IMR-90 (cell line): ENCODE results near the gene ULK2. TPM values are rescaled to one million over a fixed set of nuclear protein-coding genes. Genes with fewer than 3 reads are reported as not detected.

Experiments used
- ATAC-seq: fragments of 200-7000 bp; cut with Tn5 transposase; 2 replicates; pipeline ENCODE4 v1.9.1; 2020; ENCODE audit warnings: low read depth, mild to moderate bottlenecking, moderate library complexity
- BruUV-seq: library from RNA; stranded (reverse); fragments of 400-500 nt; replicated peaks from 2 replicates; lab custom pipeline; 2021; lab: Mats Ljungman, UMichigan
- CTCF ChIA-PET: fragments of 300-600 bp; formaldehyde crosslinking; extraction: SDS; loops from one replicate; lab custom pipeline; 2021; ENCODE audit warnings: antibody characterized with exemption; lab: Yijun Ruan, JAX
- POLR2A ChIA-PET: fragments of 300-600 bp; sonication (Branson Sonifier 250); formaldehyde crosslinking; loops from one replicate; lab custom pipeline; 2022; ENCODE audit warnings: antibody characterized with exemption; ENCODE audit not compliant: unreplicated experiment; lab: Charles Lee
- DNase-seq: peaks from one replicate; pipeline ENCODE4 v3.0.0; 2013
- H2AFZ ChIP-seq: replicated peaks from 2 replicates; pipeline ENCODE3; 2013; ENCODE audit warnings: low read length, mild to moderate bottlenecking; ENCODE audit not compliant: poor library complexity
- H2AK5ac ChIP-seq: 2 replicates; pipeline ENCODE4 v1.6.1; 2013; ENCODE audit warnings: low read depth, low read length, inconsistent platforms
- H2AK9ac ChIP-seq: replicated peaks from 2 replicates; pipeline ENCODE3; 2013; ENCODE audit warnings: mild to moderate bottlenecking, low read depth, low read length, moderate library complexity; ENCODE audit not compliant: poor library complexity
- H2BK120ac ChIP-seq: 2 replicates; pipeline ENCODE4 v1.6.1; 2013; ENCODE audit warnings: low read depth, low read length, inconsistent platforms
- H2BK15ac ChIP-seq: 3 replicates; pipeline ENCODE4 v1.6.1; 2013; ENCODE audit warnings: low read depth, low read length, inconsistent platforms
- H2BK20ac ChIP-seq: 2 replicates; pipeline ENCODE4 v1.6.1; 2013; ENCODE audit warnings: low read depth, mild to moderate bottlenecking, inconsistent platforms, low read length, moderate library complexity
- H2BK5ac ChIP-seq: 2 replicates; pipeline ENCODE4 v1.6.1; 2013; ENCODE audit warnings: mild to moderate bottlenecking, low read depth, low read length, inconsistent platforms; ENCODE audit not compliant: poor library complexity, severe bottlenecking
- H3K14ac ChIP-seq: replicated peaks from 2 replicates; pipeline ENCODE4 v1.6.1; 2013; ENCODE audit warnings: low read depth, low read length, inconsistent platforms
- H3K18ac ChIP-seq: 2 replicates; pipeline ENCODE4 v1.6.1; 2013; ENCODE audit warnings: low read depth, low read length, control low read depth
- H3K23ac ChIP-seq: 2 replicates; pipeline ENCODE4 v1.6.1; 2013; ENCODE audit warnings: low read depth, low read length, inconsistent platforms
- H3K27ac ChIP-seq: 2 replicates; pipeline ENCODE4 v1.5.1; 2013; ENCODE audit warnings: mild to moderate bottlenecking, control low read depth, low read length; ENCODE audit not compliant: insufficient read depth
- H3K27me3 ChIP-seq: 2 replicates; pipeline ENCODE4 v1.6.1; 2013; ENCODE audit warnings: low read length; ENCODE audit not compliant: control insufficient read depth, insufficient read depth
- H3K36me3 ChIP-seq: 2 replicates; pipeline ENCODE4 v1.6.1; 2013; ENCODE audit warnings: low read length, mixed read lengths; ENCODE audit not compliant: control insufficient read depth, insufficient read depth
- H3K4ac ChIP-seq: 2 replicates; pipeline ENCODE4 v1.6.1; 2013; ENCODE audit warnings: low read depth, low read length, inconsistent platforms
- H3K4me1 ChIP-seq: 2 replicates; pipeline ENCODE4 v1.6.1; 2013; ENCODE audit warnings: low read length, mixed read lengths; ENCODE audit not compliant: control insufficient read depth, insufficient read depth
- H3K4me2 ChIP-seq: 2 replicates; pipeline ENCODE4 v1.6.1; 2013; ENCODE audit warnings: low read depth, mild to moderate bottlenecking, control low read depth, low read length, moderate library complexity
- H3K4me3 ChIP-seq: 2 replicates; pipeline ENCODE4 v1.5.1; 2013; ENCODE audit warnings: low read depth, mild to moderate bottlenecking, control low read depth, low read length, moderate library complexity; ENCODE audit not compliant: insufficient read depth
- H3K56ac ChIP-seq: 2 replicates; pipeline ENCODE4 v1.6.1; 2013; ENCODE audit warnings: low read length, inconsistent platforms; ENCODE audit not compliant: insufficient read depth; ENCODE audit errors: extremely low read depth
- H3K79me1 ChIP-seq, 2 experiments: 2 replicates each; pipeline ENCODE4 v1.6.1; 2013; ENCODE audit warnings: low read length in 2 of 2, inconsistent platforms in 1 of 2, low read depth in 1 of 2
- H3K9ac ChIP-seq: 2 replicates; pipeline ENCODE4 v1.6.1; 2013; ENCODE audit warnings: low read depth, low read length, control low read depth
- H3K9me1 ChIP-seq: 2 replicates; pipeline ENCODE4 v1.6.1; 2013; ENCODE audit warnings: low read length, inconsistent platforms; ENCODE audit not compliant: insufficient read depth
- H3K9me3 ChIP-seq: 2 replicates; pipeline ENCODE4 v1.6.1; 2013; ENCODE audit warnings: low read length; ENCODE audit not compliant: control insufficient read depth, insufficient read depth
- H4K20me1 ChIP-seq: 2 replicates; pipeline ENCODE4 v1.6.1; 2013; ENCODE audit warnings: low read length, inconsistent platforms; ENCODE audit not compliant: insufficient read depth
- H4K5ac ChIP-seq: 2 replicates; pipeline ENCODE4 v1.6.1; 2013; ENCODE audit warnings: mild to moderate bottlenecking, low read depth, low read length, control low read depth
- H4K8ac ChIP-seq, 2 experiments: 2 replicates each; pipeline ENCODE4 v1.6.1; 2013; ENCODE audit warnings: low read depth in 2 of 2, low read length in 2 of 2, control low read depth in 1 of 2, inconsistent platforms in 1 of 2
- H4K91ac ChIP-seq: 2 replicates; pipeline ENCODE4 v1.6.1; 2013; ENCODE audit warnings: low read depth, low read length, inconsistent platforms; ENCODE audit not compliant: insufficient read depth
- NFE2L2 ChIP-seq: fragments of 150-350 bp; IDR thresholded peaks from 2 replicates; pipeline ENCODE4 v1.6.1; 2016; ENCODE audit warnings: low read depth, mild to moderate bottlenecking, low read length
- RAD21 ChIP-seq: IDR thresholded peaks from 2 replicates; pipeline ENCODE4 v1.6.1; 2012; ENCODE audit warnings: low read length, improper control_type of control experiment
- WGBS, 2 experiments: methylation state at CpG; one replicate each; pipeline versions ENCODE4 v1.1.5 to v1.1.7; 2013; ENCODE audit warnings: missing lambda C conversion rate in 2 of 2; ENCODE audit not compliant: insufficient read length in 1 of 2; ENCODE audit errors: extremely low coverage in 2 of 2; 5-methylcytosine and 5-hydroxymethylcytosine counted together
- dilution Hi-C: fragments of 300-500 bp; cut with HindIII; formaldehyde crosslinking; loops from one replicate; pipeline ENCODE4 v1.14.3; 2018; ENCODE audit warnings: low sequenced_read_pairs; ENCODE audit not compliant: unreplicated experiment
- in situ Hi-C: fragments of 300-500 bp; cut with MboI; formaldehyde crosslinking; loops from 3 replicates; pipeline ENCODE4 v1.14.3; 2019; ENCODE audit warnings: low sequenced_read_pairs, inconsistent platforms, mixed read lengths
- intact Hi-C: fragments of 100-400 bp; cut with micrococcal nuclease; formaldehyde crosslinking; loops from 2 replicates; pipeline ENCODE4 v1.10.0; 2022
- polyA plus RNA-seq, 3 experiments: library from polyadenylated mRNA; depleted of rRNA; stranded (reverse); fragments of >200 nt; gene quantifications; 2 replicates each; pipeline ENCODE4 v1.2.3, GENCODE V29; 2012; ENCODE audit warnings: low replicate concordance in 1 of 3
- total RNA-seq: library from RNA; depleted of rRNA; stranded (reverse); fragments of >200 nt; gene quantifications from 2 replicates; pipeline ENCODE4 v1.2.3, GENCODE V29; 2012
- TF ChIP-seq, protein P1 (sequence below): conservative IDR thresholded peaks from 2 replicates; pipeline ENCODE4 v1.5.1; 2012; ENCODE audit warnings: mild to moderate bottlenecking, low read depth, low read length, improper control_type of control experiment

Gene ULK2
- total and polyA plus RNA-seq, 2 of the 4 experiments (the other 2 are of a cell fraction), result 8.9 to 10.8 TPM

DNA sequence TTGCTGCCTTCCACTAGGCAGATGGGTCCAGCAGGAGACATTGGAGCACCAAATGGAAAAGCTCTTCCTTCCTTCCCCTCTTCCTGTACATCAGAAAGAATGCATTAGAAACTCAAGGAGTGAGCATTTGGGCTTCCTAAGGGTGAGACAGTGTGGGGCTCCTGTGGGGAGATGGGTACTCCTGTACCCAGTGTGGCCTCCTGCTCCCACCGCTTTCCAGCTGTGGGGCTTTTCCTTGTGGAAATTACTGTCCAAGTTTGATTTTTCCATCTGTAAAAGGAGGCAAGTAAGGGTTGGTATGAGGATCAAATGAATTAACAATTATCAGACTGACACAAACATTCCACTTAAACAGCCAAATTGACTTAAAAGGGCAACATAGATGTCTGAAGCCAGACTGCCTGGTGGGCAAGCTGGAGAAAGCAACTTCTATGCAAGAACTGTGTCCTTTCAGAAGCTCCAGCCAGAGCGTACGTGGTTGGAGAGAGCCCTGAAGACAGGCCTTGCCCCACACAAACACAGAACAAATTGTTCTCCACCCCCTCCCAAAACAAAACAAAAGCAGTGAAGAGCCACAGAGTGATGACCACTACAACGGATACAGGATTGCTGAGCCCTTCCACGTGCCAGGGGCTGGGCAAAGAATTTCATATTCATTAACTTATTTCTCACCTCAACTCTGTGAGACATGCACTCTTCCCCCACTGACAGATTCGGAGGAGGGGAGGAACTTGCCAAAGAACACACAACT, 96.6 kb downstream of the ULK2 start:
- no peaks in the 10 kb centered on the region for H3K79me1 ChIP-seq
- peaks cover 3% of the 10 kb centered on the region for H3K4me1 ChIP-seq
- no peak overlapping the region for H3K4me3 ChIP-seq
- no peak overlapping the region for H3K14ac ChIP-seq
- H3K4me2 ChIP-seq, result no peak overlapping the region
- BruUV-seq, result no TSS peak
- ChIA-PET POLR2A (no interaction called here), CTCF (interaction anchor here (2.1 kb wide), 1 partner anchor 408 kb away, joined by 5 read pairs; the partner anchor contains the start of gene B9D1)
- intact Hi-C loops, result no loop called here
- H4K20me1 ChIP-seq, result no peaks in the 10 kb centered on the region
- no peak for DNase-seq
- no peak overlapping the region for H4K91ac ChIP-seq
- H3K4ac ChIP-seq, result no peak overlapping the region
- H2BK120ac ChIP-seq, result no peak overlapping the region
- dilution Hi-C loops, result no loop called here
- H3K9me1 ChIP-seq, result no peaks in the 10 kb centered on the region
- H2BK15ac ChIP-seq, result no peak overlapping the region
- no peak overlapping the region for H2BK20ac ChIP-seq
- H3K23ac ChIP-seq, result no peak overlapping the region
- no peak for TF ChIP-seq NFE2L2
- TF ChIP-seq RAD21, result no peak
- TF ChIP-seq, protein P1, sequence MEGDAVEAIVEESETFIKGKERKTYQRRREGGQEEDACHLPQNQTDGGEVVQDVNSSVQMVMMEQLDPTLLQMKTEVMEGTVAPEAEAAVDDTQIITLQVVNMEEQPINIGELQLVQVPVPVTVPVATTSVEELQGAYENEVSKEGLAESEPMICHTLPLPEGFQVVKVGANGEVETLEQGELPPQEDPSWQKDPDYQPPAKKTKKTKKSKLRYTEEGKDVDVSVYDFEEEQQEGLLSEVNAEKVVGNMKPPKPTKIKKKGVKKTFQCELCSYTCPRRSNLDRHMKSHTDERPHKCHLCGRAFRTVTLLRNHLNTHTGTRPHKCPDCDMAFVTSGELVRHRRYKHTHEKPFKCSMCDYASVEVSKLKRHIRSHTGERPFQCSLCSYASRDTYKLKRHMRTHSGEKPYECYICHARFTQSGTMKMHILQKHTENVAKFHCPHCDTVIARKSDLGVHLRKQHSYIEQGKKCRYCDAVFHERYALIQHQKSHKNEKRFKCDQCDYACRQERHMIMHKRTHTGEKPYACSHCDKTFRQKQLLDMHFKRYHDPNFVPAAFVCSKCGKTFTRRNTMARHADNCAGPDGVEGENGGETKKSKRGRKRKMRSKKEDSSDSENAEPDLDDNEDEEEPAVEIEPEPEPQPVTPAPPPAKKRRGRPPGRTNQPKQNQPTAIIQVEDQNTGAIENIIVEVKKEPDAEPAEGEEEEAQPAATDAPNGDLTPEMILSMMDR, result no peak
- no peak overlapping the region for H4K5ac ChIP-seq
- H3K9ac ChIP-seq, result no peak overlapping the region
- no peaks in the 10 kb centered on the region for H3K27me3 ChIP-seq
- no peak overlapping the region for H2AFZ ChIP-seq
- no peak overlapping the region for H2AK5ac ChIP-seq
- no CpG with 5 or more reads among the region's 6 CpGs for WGBS, 2 experiments
- no peak overlapping the region for H4K8ac ChIP-seq
- H3K27ac ChIP-seq, result no peak overlapping the region
- H3K36me3 ChIP-seq, result peaks cover 5% of the 10 kb centered on the region; the same call in 1 of the 2 replicates
- no peak overlapping the region for H2BK5ac ChIP-seq
- H3K9me3 ChIP-seq, result no peaks in the 10 kb centered on the region
- no peak for ATAC-seq
- in situ Hi-C loops, result no loop called here
- H3K56ac ChIP-seq, result no peak overlapping the region
- no peak overlapping the region for H3K18ac ChIP-seq
- peak overlapping the region; percentile 57 for H2AK9ac ChIP-seq
